Measurements from ENCODE around the gene ELF4. TPM values are rescaled to one million over a fixed set of nuclear protein-coding genes. Genes with fewer than 3 reads are reported as not detected.
A peak's percentile ranks its signal among the peaks of the same experiment; 100 is the strongest.

Gene ELF4
- polyA plus RNA-seq, 12 donors, result 8.1 to 22.3 (median 9.7) TPM; not detected in 1

GRCh38 chrX:130051176-130051845 is 59.0 kb downstream of the ELF4 start:
- DNase-seq, result no peak

GRCh38 chrX:130049821-130050220 is 60.5 kb downstream of the ELF4 start:
- DNase-seq, result no peak

- no peak for DNase-seq
These were observed 61.5 kb downstream of the ELF4 start for GRCh38 chrX:130048686-130049222.

GRCh38 chrX:130047416-130047815 is 62.9 kb downstream of the ELF4 start:
- no peak for DNase-seq

GRCh38 chrX:130039847-130040246 is 70.5 kb downstream of the ELF4 start:
- DNase-seq, result no peak

GRCh38 chrX:130034178-130034577 is 76.1 kb downstream of the ELF4 start:
- DNase-seq, result no peak

- no peak for DNase-seq
These were observed 77.7 kb downstream of the ELF4 start for GRCh38 chrX:130032552-130032951.

GRCh38 chrX:130030826-130031225 is 79.5 kb downstream of the ELF4 start:
- DNase-seq, result no peak

GRCh38 chrX:130028196-130028595 is 82.1 kb downstream of the ELF4 start:
- DNase-seq, result peak; percentile 12

- DNase-seq, result no peak
These were observed 82.7 kb downstream of the ELF4 start for GRCh38 chrX:130027569-130027968.

- no peak for DNase-seq
These were observed 85.0 kb downstream of the ELF4 start for GRCh38 chrX:130025256-130025655.

- DNase-seq, result peak; percentile 37
These were observed 86.2 kb downstream of the ELF4 start for GRCh38 chrX:130024127-130024526.

- DNase-seq, result no peak
These were observed 89.5 kb downstream of the ELF4 start for GRCh38 chrX:130020661-130021324.

- DNase-seq, result no peak
These were observed 92.2 kb downstream of the ELF4 start for GRCh38 chrX:130018143-130018542.

GRCh38 chrX:130015181-130015580 is 95.1 kb downstream of the ELF4 start:
- DNase-seq, result no peak

Other genes with a start within 250 kb of the ELF4 start
- 10 to 100 TPM in 11 of 12 donors, not detected in 1; 21.2 to 29.1 (median 22.8) TPM for gene UTP14A, start 204.3 kb downstream of the ELF4 start, polyA plus RNA-seq (ENCODE audit: insufficient read length in 12 of 12)
- 10 to 100 TPM in 10 of 12 donors, 1 to 10 TPM in 1, not detected in 1; 9.4 to 22.6 (median 14.8) TPM for gene BCORL1, start 127.9 kb downstream of the ELF4 start, polyA plus RNA-seq (ENCODE audit: insufficient read length in 12 of 12)
- 10 to 100 TPM in 11 of 12 donors, not detected in 1; 16.2 to 30.5 (median 25.0) TPM for gene AIFM1, start 55.3 kb upstream of the ELF4 start, polyA plus RNA-seq (ENCODE audit: insufficient read length in 12 of 12)
- under 1 TPM in 9 of 12 donors, not detected in 3; 0.12 to 0.95 (median 0.52) TPM for gene RAB33A, start 61.5 kb upstream of the ELF4 start, polyA plus RNA-seq (ENCODE audit: insufficient read length in 12 of 12)
- gene ZNF280C, start 158.4 kb upstream of the ELF4 start, polyA plus RNA-seq (ENCODE audit: insufficient read length in 12 of 12), result 10 to 100 TPM in 1 of 12 donors, 1 to 10 TPM in 10, not detected in 1; 5.2 to 10.1 (median 7.8) TPM
- 10 to 100 TPM in 7 of 12 donors, 1 to 10 TPM in 4, not detected in 1; 6.8 to 18.8 (median 10.5) TPM for gene SLC25A14, start 229.4 kb upstream of the ELF4 start, polyA plus RNA-seq (ENCODE audit: insufficient read length in 12 of 12)

Data from muscle of arm (tissue), 12 donors.